AG04450 (cell line): ENCODE measurements around the gene CETN3. TPM values are rescaled to one million over a fixed set of nuclear protein-coding genes. Genes with fewer than 3 reads are reported as not detected.

Experiments
- CTCF ChIA-PET: fragments of 300-600, 350-600 bp; formaldehyde crosslinking; extraction: SDS; loops from one replicate; lab custom pipeline; 2022; ENCODE audit warnings: antibody characterized with exemption, inconsistent platforms; lab: Charles Lee
- POLR2A ChIA-PET: fragments of 350-600 bp; formaldehyde crosslinking; extraction: SDS; loops from one replicate; lab custom pipeline; 2021; ENCODE audit warnings: antibody characterized with exemption, inconsistent platforms; lab: Yijun Ruan, JAX
- DNase-seq: peaks from one replicate; pipeline ENCODE4 v3.0.0-alpha.2; 2011; ENCODE audit warnings: low read depth, low spot score
- H3K27ac ChIP-seq: one replicate; pipeline ENCODE4 v1.5.1; 2012; ENCODE audit warnings: low read depth, low read length, control low read depth
- H3K27me3 ChIP-seq: one replicate; pipeline ENCODE4 v1.6.0; 2012; ENCODE audit warnings: low read length; ENCODE audit not compliant: control insufficient read depth, insufficient read depth
- H3K4me3 ChIP-seq: 2 replicates; pipeline ENCODE4 v1.5.1; 2011; ENCODE audit warnings: mild to moderate bottlenecking, low read depth, low read length, control low read depth
- H3K9me3 ChIP-seq: 2 replicates; pipeline ENCODE4 v1.5.1; 2012; ENCODE audit warnings: low read length; ENCODE audit not compliant: control insufficient read depth, insufficient read depth
- CTCF ChIP-seq: IDR thresholded peaks from 2 replicates; pipeline ENCODE4 v1.5.1; 2011; ENCODE audit warnings: low read depth, low read length, control low read depth, inconsistent platforms
- polyA minus RNA-seq: library from RNA; depleted of rRNA, polyadenylated mRNA; stranded (reverse); fragments of >200 nt; gene quantifications from 2 replicates; pipeline ENCODE4 v1.2.3, GENCODE V29; 2011; rRNA and poly(A)+ RNA removed
- polyA plus RNA-seq: library from polyadenylated mRNA; depleted of rRNA; stranded (reverse); fragments of >200 nt; gene quantifications from 2 replicates; pipeline ENCODE4 v1.2.3, GENCODE V29; 2011; rRNA removed

The CETN3 gene
- 13.4 and 24.9 TPM in 2 replicates for polyA plus RNA-seq
- 0.78 and 1.4 TPM in 2 replicates for polyA minus RNA-seq

GRCh38 chr5:90409318-90410177, at the start of gene CETN3:
CETN3 (minus strand) TSS chr5:90409756; CDS start chr5:90409661, 95 bp downstream.
- Histone ChIP-seq H3K4me3 (peak within 1 kb of the TSS; percentile 93), H3K27me3 (no peaks in the 10 kb centered on the region), H3K9me3 (no peaks in the 10 kb centered on the region), H3K27ac (peak within 1 kb of the TSS; percentile 91)
- DNase-seq = peak; percentile 92
- POLR2A ChIA-PET = interaction anchor here (0.7 to 1.4 kb wide), 4 partner anchors 9 to 374 kb away, joined by 3 to 7 read pairs (median 3); partner anchors contain the start of genes MBLAC2 and POLR3G
- TF ChIP-seq CTCF = no peak
- CTCF ChIA-PET = interaction anchor here (0.7 to 2.7 kb wide), 8 partner anchors 13 to 374 kb away, joined by 3 to 18 read pairs (median 5); partner anchors contain the start of genes LYSMD3, MBLAC2 and POLR3G

- H3K27ac ChIP-seq = no peak overlapping the region
- CTCF ChIA-PET = no interaction called here
- H3K4me3 ChIP-seq = no peak overlapping the region
- no peaks in the 10 kb centered on the region for H3K9me3 ChIP-seq
- POLR2A ChIA-PET = no interaction called here
- no peak for DNase-seq
- no peak for TF ChIP-seq CTCF
- no peaks in the 10 kb centered on the region for H3K27me3 ChIP-seq
Observed at GRCh38 chr5:90446961-90447360, 37.4 kb upstream of the CETN3 start.

GRCh38 chr5:90440644-90441043, 31.1 kb upstream of the CETN3 start:
- H3K27ac ChIP-seq = no peak overlapping the region
- TF ChIP-seq CTCF = no peak
- H3K27me3 ChIP-seq = peaks cover 1% of the 10 kb centered on the region
- H3K9me3 ChIP-seq = no peaks in the 10 kb centered on the region
- ChIA-PET CTCF (interaction anchor here (0.6 to 4.8 kb wide), 11 partner anchors 11 to 343 kb away, joined by 3 to 62 read pairs (median 6); partner anchors contain the start of genes CETN3 and LYSMD3), POLR2A (no interaction called here)
- no peak for DNase-seq
- no peak overlapping the region for H3K4me3 ChIP-seq

- no peak for TF ChIP-seq CTCF
- Histone ChIP-seq H3K27me3 (peaks cover 4% of the 10 kb centered on the region), H3K4me3 (no peak overlapping the region), H3K27ac (no peak overlapping the region), H3K9me3 (no peaks in the 10 kb centered on the region)
- ChIA-PET CTCF (interaction anchor here (0.6 to 4.8 kb wide), 9 partner anchors 12 to 1709 kb away, joined by 3 to 62 read pairs (median 5); partner anchors contain the start of genes LYSMD3, MBLAC2 and POLR3G), POLR2A (no interaction called here)
- no peak for DNase-seq
Observed at GRCh38 chr5:90438100-90438499, 28.5 kb upstream of the CETN3 start.
